A673 (cell line): Measurements from ENCODE around the gene ZNF541.

Source experiments
- EZH2 ChIP-seq: fragments of 200-600 bp; sonication (generic); IDR thresholded peaks from 2 replicates; pipeline ENCODE4 v1.6.1; 2017; ENCODE audit warnings: borderline replicate concordance, low read depth, mild to moderate bottlenecking, mixed read lengths, antibody characterized with exemption, low read length; ENCODE audit not compliant: poor library complexity, severe bottlenecking
- TF ChIP-seq, protein P1 (sequence below): fragments of 300-800, 200-600 bp; sonication (generic); conservative IDR thresholded peaks from 2 replicates; pipeline ENCODE4 v1.5.1; 2017; ENCODE audit warnings: low read depth, mild to moderate bottlenecking, antibody characterized with exemption, low read length, moderate library complexity, mixed read lengths

DNA sequence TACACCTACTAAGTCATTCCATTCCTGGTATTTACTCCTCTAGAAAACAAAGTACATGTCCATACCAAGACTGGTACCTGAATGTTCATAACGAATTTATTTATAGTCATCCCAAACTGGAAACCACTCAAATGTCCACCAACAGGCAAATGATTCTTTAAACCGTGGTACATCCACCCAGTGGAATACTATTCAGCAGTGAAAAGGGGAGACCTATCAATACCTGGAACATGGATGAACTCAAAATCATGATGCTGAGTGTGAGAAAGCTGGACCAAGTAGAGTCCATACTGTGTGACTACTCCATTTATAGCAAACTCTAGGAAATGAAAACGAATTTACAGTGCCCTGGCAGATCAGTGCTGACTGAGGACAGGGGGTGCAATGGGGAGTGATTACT lies 46.1 kb downstream of the ZNF541 start:
- TF ChIP-seq, protein P1, sequence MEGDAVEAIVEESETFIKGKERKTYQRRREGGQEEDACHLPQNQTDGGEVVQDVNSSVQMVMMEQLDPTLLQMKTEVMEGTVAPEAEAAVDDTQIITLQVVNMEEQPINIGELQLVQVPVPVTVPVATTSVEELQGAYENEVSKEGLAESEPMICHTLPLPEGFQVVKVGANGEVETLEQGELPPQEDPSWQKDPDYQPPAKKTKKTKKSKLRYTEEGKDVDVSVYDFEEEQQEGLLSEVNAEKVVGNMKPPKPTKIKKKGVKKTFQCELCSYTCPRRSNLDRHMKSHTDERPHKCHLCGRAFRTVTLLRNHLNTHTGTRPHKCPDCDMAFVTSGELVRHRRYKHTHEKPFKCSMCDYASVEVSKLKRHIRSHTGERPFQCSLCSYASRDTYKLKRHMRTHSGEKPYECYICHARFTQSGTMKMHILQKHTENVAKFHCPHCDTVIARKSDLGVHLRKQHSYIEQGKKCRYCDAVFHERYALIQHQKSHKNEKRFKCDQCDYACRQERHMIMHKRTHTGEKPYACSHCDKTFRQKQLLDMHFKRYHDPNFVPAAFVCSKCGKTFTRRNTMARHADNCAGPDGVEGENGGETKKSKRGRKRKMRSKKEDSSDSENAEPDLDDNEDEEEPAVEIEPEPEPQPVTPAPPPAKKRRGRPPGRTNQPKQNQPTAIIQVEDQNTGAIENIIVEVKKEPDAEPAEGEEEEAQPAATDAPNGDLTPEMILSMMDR: no peak
- TF ChIP-seq EZH2: no peak
